ENCODE results near the gene ABHD17B.

- no peak for TF ChIP-seq NFIC (IDR thresholded peaks at IDR 0.05)
- TF ChIP-seq TEAD4 (IDR thresholded peaks at IDR 0.05), result no peak
- TF ChIP-seq TAF1 (IDR thresholded peaks at IDR 0.05; ENCODE audit: low read depth), result no peak
- no peak for TF ChIP-seq MAX (IDR thresholded peaks at IDR 0.05)
- no peak for TF ChIP-seq CREB1 (IDR thresholded peaks at IDR 0.05; ENCODE audit: low read depth)
These were observed 86.7 kb downstream of the ABHD17B start for GRCh38 chr9:71824257-71824656.

All from Ishikawa (cell line).